Tibial artery (tissue), 4 donors: Measurements from ENCODE around the gene IGF2BP3.
"Not testable (repeated sequence)": the region's sequence is repeated elsewhere in the genome, so short reads cannot be mapped to it uniquely, and the experiment has no call there.

Experiments used
- DNase-seq, 2 donors: peaks; one replicate each; pipeline ENCODE4 v3.0.0-alpha.2; 2019
- H3K27ac ChIP-seq, 2 donors: fragments of 200-600 bp; sonication (generic) in 1 of 2; 1 replicate in 1 of 2; 2 replicates in 1 of 2; pipeline ENCODE4 v1.5.1; 2018 to 2019; ENCODE audit warnings: mild to moderate bottlenecking in 1 of 2
- H3K27me3 ChIP-seq, 2 donors: fragments of 200-600 bp; sonication (generic) in 1 of 2; one replicate each; pipeline versions ENCODE4 v1.5.1 to v1.6.0; 2016 to 2019
- H3K36me3 ChIP-seq, 3 donors: fragments of 200-600 bp; sonication (generic) in 2 of 3; one replicate each; pipeline ENCODE4 v1.5.1; 2016 to 2019; ENCODE audit warnings: mild to moderate bottlenecking in 2 of 3
- H3K4me1 ChIP-seq, 4 donors: fragments of 200-600 bp; sonication (generic) in 2 of 4; 1 replicate in 3 of 4; 2 replicates in 1 of 4; pipeline ENCODE4 v1.5.1; 2016 to 2019
- H3K4me3 ChIP-seq, 2 donors: fragments of 200-600 bp; sonication (generic) in 1 of 2; 1 replicate in 1 of 2; 2 replicates in 1 of 2; pipeline ENCODE4 v1.5.1; 2018 to 2019; ENCODE audit warnings: mild to moderate bottlenecking in 2 of 2
- H3K9me3 ChIP-seq, 3 donors: fragments of 200-600 bp; sonication (generic) in 1 of 3; one replicate each; pipeline ENCODE4 v1.5.1; 2016 to 2019
- intact Hi-C: fragments of 100-400 bp; cut with DNase I; formaldehyde crosslinking; loops from one replicate; pipeline ENCODE4 v1.15.0; 2023; ENCODE audit warnings: low total_unique reads
- TF ChIP-seq, protein P1 (sequence below), 2 experiments: fragments of 200-600 bp in 1 of 2; fragments of 450-650 bp in 1 of 2; IDR thresholded peaks; one replicate each; pipeline ENCODE4 v1.5.1; 2017 to 2019; ENCODE audit warnings: antibody characterized with exemption in 2 of 2, mild to moderate bottlenecking in 1 of 2, moderate library complexity in 1 of 2

Gene IGF2BP3

DNA sequence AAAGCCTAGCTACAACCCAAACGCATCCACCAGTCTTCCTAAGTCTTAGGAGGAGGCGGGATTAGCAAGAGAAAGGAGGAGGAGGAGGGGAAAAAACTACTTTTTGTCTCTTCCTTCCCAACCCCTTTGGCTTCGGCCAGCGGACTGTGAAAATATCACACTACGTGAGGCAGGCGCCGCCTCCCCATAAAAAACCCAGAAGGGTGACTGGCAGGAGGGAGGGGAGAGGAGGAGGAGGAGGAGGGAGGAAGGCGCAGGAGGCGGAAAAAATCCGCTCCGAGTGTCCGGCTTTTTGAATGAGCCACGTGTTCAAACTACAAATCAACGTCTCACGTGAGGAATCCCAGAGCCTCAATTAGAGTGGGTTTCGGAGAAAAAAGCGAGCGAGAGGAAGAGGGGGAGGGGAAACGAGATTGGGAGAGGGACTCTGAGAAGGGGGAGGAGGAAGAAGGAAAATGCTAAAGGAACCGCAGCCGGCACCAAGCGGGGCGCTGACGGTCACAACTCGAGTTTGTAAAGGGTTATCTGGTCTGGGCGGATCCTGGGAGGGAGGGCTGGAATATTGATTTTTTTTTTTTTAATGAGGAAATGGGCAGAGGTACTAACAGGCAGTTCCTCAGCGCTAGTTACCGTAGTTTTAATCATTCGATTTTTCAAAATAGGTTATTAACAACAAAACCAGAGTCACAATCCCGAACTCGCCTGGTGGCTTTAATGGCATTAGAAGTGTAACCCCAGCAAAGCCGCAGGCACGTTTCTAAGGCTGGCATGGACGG, at the start of gene IGF2BP3:
Gene IGF2BP3 (minus strand): TSS at position 162 of the 776 bp plus-strand sequence. CDS start 381 bp downstream, outside the sequence.
- TF ChIP-seq, protein P1, sequence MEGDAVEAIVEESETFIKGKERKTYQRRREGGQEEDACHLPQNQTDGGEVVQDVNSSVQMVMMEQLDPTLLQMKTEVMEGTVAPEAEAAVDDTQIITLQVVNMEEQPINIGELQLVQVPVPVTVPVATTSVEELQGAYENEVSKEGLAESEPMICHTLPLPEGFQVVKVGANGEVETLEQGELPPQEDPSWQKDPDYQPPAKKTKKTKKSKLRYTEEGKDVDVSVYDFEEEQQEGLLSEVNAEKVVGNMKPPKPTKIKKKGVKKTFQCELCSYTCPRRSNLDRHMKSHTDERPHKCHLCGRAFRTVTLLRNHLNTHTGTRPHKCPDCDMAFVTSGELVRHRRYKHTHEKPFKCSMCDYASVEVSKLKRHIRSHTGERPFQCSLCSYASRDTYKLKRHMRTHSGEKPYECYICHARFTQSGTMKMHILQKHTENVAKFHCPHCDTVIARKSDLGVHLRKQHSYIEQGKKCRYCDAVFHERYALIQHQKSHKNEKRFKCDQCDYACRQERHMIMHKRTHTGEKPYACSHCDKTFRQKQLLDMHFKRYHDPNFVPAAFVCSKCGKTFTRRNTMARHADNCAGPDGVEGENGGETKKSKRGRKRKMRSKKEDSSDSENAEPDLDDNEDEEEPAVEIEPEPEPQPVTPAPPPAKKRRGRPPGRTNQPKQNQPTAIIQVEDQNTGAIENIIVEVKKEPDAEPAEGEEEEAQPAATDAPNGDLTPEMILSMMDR (IDR thresholded peaks at IDR 0.05): no peak
- intact Hi-C loops: no loop called here
- no peaks in the 10 kb centered on the region for H3K36me3 ChIP-seq
- H3K27ac ChIP-seq: no peak within 1 kb of the TSS
- H3K4me1 ChIP-seq: peaks cover 0 to 53% (median 45%) of the 10 kb centered on the region in 4 donors
- H3K27me3 ChIP-seq: peaks cover 23 to 100% of the 10 kb centered on the region in 2 donors
- DNase-seq: no peak
- H3K4me3 ChIP-seq: peak within 1 kb of the TSS; percentile 11 to 42
- no peaks in the 10 kb centered on the region for H3K9me3 ChIP-seq

GRCh38 chr7:23514755-23515154, 44.5 kb upstream of the IGF2BP3 start:
- TF ChIP-seq, protein P1 (IDR thresholded peaks at IDR 0.05): no peak
- DNase-seq: no peak
- intact Hi-C loops: no loop called here

DNA sequence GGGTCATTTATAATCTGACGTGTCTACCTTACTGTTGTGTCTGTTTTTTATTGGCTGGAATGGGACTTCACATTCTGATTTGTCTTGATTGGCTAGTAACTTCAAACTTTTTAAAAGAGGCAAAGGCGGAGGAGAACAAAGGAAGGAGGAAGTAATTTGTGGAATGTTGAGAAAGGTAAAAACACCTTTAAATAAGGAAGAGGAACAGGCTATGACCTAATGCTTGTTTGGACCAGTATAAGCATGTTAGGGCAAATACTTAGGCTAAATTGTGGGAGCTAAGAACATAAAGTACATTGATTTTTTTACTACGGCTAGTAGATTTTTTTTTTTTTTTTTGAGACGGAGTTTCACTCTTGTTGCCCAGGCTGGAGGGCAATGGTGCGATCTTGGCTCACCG, 43.5 kb upstream of the IGF2BP3 start:
- peaks cover 78 to 96% (median 95%) of the 10 kb centered on the region in 3 donors for H3K36me3 ChIP-seq
- intact Hi-C loops, DNase-seq, H3K9me3 ChIP-seq, H3K4me1 ChIP-seq, H3K27ac ChIP-seq, H3K27me3 ChIP-seq, H3K4me3 ChIP-seq: not testable (repeated sequence)

More at GRCh38 chr7:23514755-23515154, 44.5 kb upstream of the IGF2BP3 start:
- Histone ChIP-seq H3K4me1 (no peaks in the 10 kb centered on the region), H3K27me3 (no peaks in the 10 kb centered on the region), H3K27ac (no peak overlapping the region), H3K4me3 (no peak overlapping the region), H3K36me3 (peaks cover 83 to 96% (median 96%) of the 10 kb centered on the region in 3 donors), H3K9me3 (no peaks in the 10 kb centered on the region)

GRCh38 chr7:23494009-23494408, 23.7 kb upstream of the IGF2BP3 start:
- DNase-seq: no peak
- peaks cover 0 to 7% (median 0%) of the 10 kb centered on the region in 3 donors for H3K36me3 ChIP-seq

GRCh38 chr7:23491502-23491901, 21.2 kb upstream of the IGF2BP3 start:
- Histone ChIP-seq H3K9me3 (no peaks in the 10 kb centered on the region), H3K27me3 (no peaks in the 10 kb centered on the region), H3K4me3 (no peak overlapping the region), H3K4me1 (peaks cover 0 to 7% (median 0%) of the 10 kb centered on the region in 4 donors), H3K36me3 (no peaks in the 10 kb centered on the region), H3K27ac (no peak overlapping the region)
- intact Hi-C loops: no loop called here
- TF ChIP-seq, protein P1 (IDR thresholded peaks at IDR 0.05): no peak
- DNase-seq: no peak

More at GRCh38 chr7:23494009-23494408, 23.7 kb upstream of the IGF2BP3 start:
- H3K9me3 ChIP-seq: no peaks in the 10 kb centered on the region
- H3K4me3 ChIP-seq: no peak overlapping the region
- H3K27ac ChIP-seq: no peak overlapping the region
- peaks cover 0 to 7% (median 0%) of the 10 kb centered on the region in 4 donors for H3K4me1 ChIP-seq
- TF ChIP-seq, protein P1 (IDR thresholded peaks at IDR 0.05): no peak
- intact Hi-C loops: no loop called here
- no peaks in the 10 kb centered on the region for H3K27me3 ChIP-seq
